Sigmoid colon (tissue), 4 donors: Measurements from ENCODE around the gene DLL3.

Experiments
- CTCF ChIP-seq, 4 experiments: fragments of 450-650 bp in 3 of 4; fragments of 200-600 bp in 1 of 4; IDR thresholded peaks; one replicate each; pipeline ENCODE4 v1.5.1; 2016 to 2019; ENCODE audit warnings: antibody characterized with exemption in 4 of 4, mild to moderate bottlenecking in 3 of 4, moderate library complexity in 2 of 4
- POLR2A ChIP-seq, 2 donors: fragments of 450-650 bp; IDR thresholded peaks; one replicate each; pipeline ENCODE4 v1.6.1; 2016; ENCODE audit warnings: antibody characterized with exemption in 2 of 2, mild to moderate bottlenecking in 2 of 2, moderate library complexity in 2 of 2
- POLR2AphosphoS5 ChIP-seq, 4 donors: sonication (generic); formaldehyde crosslinking; IDR thresholded peaks; one replicate each; pipeline ENCODE4 v1.6.1; 2017; ENCODE audit warnings: antibody characterized with exemption in 4 of 4

GRCh38 chr19:39475748-39476147 lies 23.0 kb upstream of the DLL3 start:
- TF ChIP-seq CTCF (IDR thresholded peaks at IDR 0.05) (no peak), POLR2AphosphoS5 (IDR thresholded peaks at IDR 0.05) (no peak), POLR2A (IDR thresholded peaks at IDR 0.05) (no peak)
